SK-N-SH (cell line): ENCODE measurements around the gene MOGAT3.

Experiments
- CHD2 ChIP-seq: fragments of 150-350 bp; IDR thresholded peaks from 2 replicates; pipeline ENCODE4 v1.6.1; 2018; ENCODE audit warnings: low read length; ENCODE audit not compliant: partially characterized antibody
- CTCF ChIP-seq: fragments of 200-600 bp; sonication (generic); IDR thresholded peaks from 2 replicates; pipeline ENCODE4 v1.6.1; 2017; ENCODE audit warnings: antibody characterized with exemption, mild to moderate bottlenecking, moderate library complexity
- EP300 ChIP-seq, 2 experiments: IDR thresholded peaks; 2 replicates each; pipeline versions ENCODE4 v1.4.0 to v1.6.1; 2012; ENCODE audit warnings: borderline replicate concordance in 1 of 2, low read depth in 1 of 2, low read length in 1 of 2
- EZH2phosphoT487 ChIP-seq: fragments of 200-600 bp; sonication (generic); IDR thresholded peaks from 2 replicates; pipeline ENCODE4 v1.6.1; 2017; ENCODE audit warnings: low read depth, mixed run types, mild to moderate bottlenecking, antibody characterized with exemption, moderate library complexity, borderline replicate concordance
- GATA2 ChIP-seq: sonication (generic); formaldehyde crosslinking; IDR thresholded peaks from 2 replicates; pipeline ENCODE4 v1.5.0; 2020; ENCODE audit warnings: mild to moderate bottlenecking, missing genetic modification reagents
- JUND ChIP-seq: IDR thresholded peaks from 2 replicates; pipeline ENCODE4 v1.4.0; 2012
- MAX ChIP-seq: IDR thresholded peaks from 2 replicates; pipeline ENCODE4 v1.4.0; 2012; ENCODE audit warnings: low read depth
- NFIC ChIP-seq: IDR thresholded peaks from 2 replicates; pipeline ENCODE4 v1.4.0; 2012; ENCODE audit warnings: borderline replicate concordance
- POLR2AphosphoS5 ChIP-seq: IDR thresholded peaks from 2 replicates; pipeline ENCODE4 v1.6.1; 2012; ENCODE audit warnings: low read depth, low read length
- REST ChIP-seq: IDR thresholded peaks from 2 replicates; pipeline ENCODE4 v1.6.1; 2012; ENCODE audit warnings: mild to moderate bottlenecking, low read depth, low read length, moderate library complexity
- SMC3 ChIP-seq: IDR thresholded peaks from 2 replicates; pipeline ENCODE4 v1.6.1; 2012; ENCODE audit warnings: low read depth, low read length, improper control_type of control experiment
- TAF1 ChIP-seq: IDR thresholded peaks from 2 replicates; pipeline ENCODE4 v1.6.1; 2012; ENCODE audit warnings: low read depth, mild to moderate bottlenecking, low read length, moderate library complexity, borderline replicate concordance
- USF2 ChIP-seq: fragments of 150-350 bp; IDR thresholded peaks from 2 replicates; pipeline ENCODE4 v1.6.1; 2017; ENCODE audit warnings: antibody characterized with exemption, low read length, low read depth, borderline replicate concordance
- ZBTB33 ChIP-seq: IDR thresholded peaks from 2 replicates; pipeline ENCODE4 v1.4.0; 2012; ENCODE audit warnings: low read depth, borderline replicate concordance

- no peak for TF ChIP-seq CTCF
- TF ChIP-seq CHD2: no peak
- TF ChIP-seq POLR2AphosphoS5: no peak
- no peak for TF ChIP-seq REST
- no peak for TF ChIP-seq TAF1
- TF ChIP-seq EP300 (IDR thresholded peaks at IDR 0.05; ENCODE audit: borderline replicate concordance in 1 of 2, low read depth in 1 of 2, low read length in 1 of 2): no peak
- TF ChIP-seq NFIC: no peak
- TF ChIP-seq MAX: no peak
- TF ChIP-seq JUND: no peak
- no peak for TF ChIP-seq ZBTB33
- TF ChIP-seq GATA2 (CRISPR knock-in tag): no peak
- no peak for TF ChIP-seq SMC3
- TF ChIP-seq EZH2phosphoT487: no peak
- no peak for TF ChIP-seq USF2
Measured at GRCh38 chr7:101226721-101227120, 25.9 kb upstream of the MOGAT3 start.
